NCI-H774 (cell line): ENCODE measurements around the gene FAM240A.

Experiments
- DNase-seq: peaks from one replicate; lab custom pipeline; 2025; lab: John Stamatoyannopoulos, UW

The FAM240A gene

GRCh38 chr3:46674031-46674845 lies 61.9 kb downstream of the FAM240A start:
- DNase-seq: no peak

GRCh38 chr3:46675426-46675825 lies 63.1 kb downstream of the FAM240A start:
- no peak for DNase-seq
